Endothelial cell of umbilical vein (primary cell): Measurements from ENCODE around the gene HIPK4. TPM values are rescaled to one million over a fixed set of nuclear protein-coding genes. Genes with fewer than 3 reads are reported as not detected.
A peak's percentile ranks its signal among the peaks of the same experiment; 100 is the strongest.

ENCODE experiments used
- BruUV-seq: library from RNA; stranded (reverse); fragments of 400-500 nt; replicated peaks from 2 replicates; lab custom pipeline; 2021; lab: Mats Ljungman, UMichigan
- CTCF ChIA-PET: fragments of 300-600, 350-600 bp; sonication (Branson Sonifier 250); formaldehyde crosslinking; loops from one replicate; lab custom pipeline; 2021; ENCODE audit warnings: antibody characterized with exemption, inconsistent platforms; lab: Charles Lee
- POLR2A ChIA-PET: fragments of 300-600, 350-600 bp; sonication (Branson Sonifier 250); formaldehyde crosslinking; loops from one replicate; lab custom pipeline; 2021; ENCODE audit warnings: antibody characterized with exemption, inconsistent platforms; lab: Charles Lee
- DNase-seq: peaks from one replicate; pipeline ENCODE4 v3.0.0-alpha.2; 2011; ENCODE audit warnings: low read depth, low spot score
- FAIRE-seq: peaks from 2 replicates; lab custom pipeline; 2011; peaks lifted over from hg19 to GRCh38; lab: Jason Lieb, UNC
- H2AFZ ChIP-seq: 2 replicates; pipeline ENCODE4 v1.6.0; 2012; ENCODE audit warnings: low read depth, low read length, control low read depth, inconsistent platforms
- H3K27ac ChIP-seq: 2 replicates; pipeline ENCODE4 v1.5.1; 2011; ENCODE audit warnings: low read depth, mild to moderate bottlenecking, control low read depth, low read length, moderate library complexity; ENCODE audit not compliant: insufficient read depth
- H3K27me3 ChIP-seq, 2 experiments: 2 replicates each; pipeline versions ENCODE4 v1.6.0 to v1.6.1; 2011; ENCODE audit warnings: low read length in 2 of 2, mixed read lengths in 1 of 2; ENCODE audit not compliant: control insufficient read depth in 2 of 2, insufficient read depth in 2 of 2
- H3K36me3 ChIP-seq, 2 experiments: 2 replicates in 1 of 2; 3 replicates in 1 of 2; pipeline ENCODE4 v1.5.1; 2011; ENCODE audit warnings: low read length in 2 of 2, mild to moderate bottlenecking in 1 of 2, moderate library complexity in 1 of 2; ENCODE audit not compliant: control insufficient read depth in 2 of 2, insufficient read depth in 2 of 2; ENCODE audit errors: extremely low read depth in 1 of 2
- H3K4me1 ChIP-seq: 3 replicates; pipeline ENCODE4 v1.5.1; 2011; ENCODE audit warnings: mild to moderate bottlenecking, low read length; ENCODE audit not compliant: control insufficient read depth, insufficient read depth; ENCODE audit errors: extremely low read depth
- H3K4me2 ChIP-seq: 2 replicates; pipeline ENCODE4 v1.6.1; 2011; ENCODE audit warnings: low read length, control low read depth, mixed read lengths; ENCODE audit not compliant: insufficient read depth
- H3K4me3 ChIP-seq, 3 experiments: fragments of 200-600 bp in 1 of 3; sonication (generic), shearing (Covaris generic) in 1 of 3; replicated peaks in 1 of 3; 2 replicates each; pipeline ENCODE4 v1.5.1; 2011 to 2016; ENCODE audit warnings: control low read depth in 3 of 3, low read length in 3 of 3, mild to moderate bottlenecking in 2 of 3, inconsistent platforms in 1 of 3, low read depth in 1 of 3, moderate library complexity in 1 of 3; ENCODE audit not compliant: insufficient read depth in 1 of 3
- H3K79me2 ChIP-seq: 2 replicates; pipeline ENCODE4 v1.6.0; 2012; ENCODE audit warnings: low read length, inconsistent platforms; ENCODE audit not compliant: control insufficient read depth, insufficient read depth
- H3K9ac ChIP-seq: replicated peaks from 2 replicates; pipeline ENCODE3; 2011; ENCODE audit warnings: low read length, control low read depth; ENCODE audit not compliant: insufficient read depth; ENCODE audit errors: extremely low read depth
- H3K9me1 ChIP-seq: replicated peaks from 3 replicates; pipeline ENCODE4 v1.6.0; 2011; ENCODE audit warnings: mild to moderate bottlenecking, low read length; ENCODE audit not compliant: control insufficient read depth, insufficient read depth; ENCODE audit errors: extremely low read depth
- H3K9me3 ChIP-seq: replicated peaks from 2 replicates; pipeline ENCODE4 v1.5.1; 2012; ENCODE audit warnings: low read length, inconsistent platforms; ENCODE audit not compliant: control insufficient read depth, insufficient read depth
- H4K20me1 ChIP-seq: replicated peaks from 2 replicates; pipeline ENCODE3; 2011; ENCODE audit warnings: mild to moderate bottlenecking, low read length; ENCODE audit not compliant: control insufficient read depth, insufficient read depth; ENCODE audit errors: extremely low read depth
- CTCF ChIP-seq, 2 donors: IDR thresholded peaks; 1 replicate in 1 of 2; 2 replicates in 1 of 2; pipeline ENCODE4 v1.5.1; 2011; ENCODE audit warnings: low read length in 2 of 2, mild to moderate bottlenecking in 2 of 2, moderate library complexity in 2 of 2, control low read depth in 1 of 2, inconsistent platforms in 1 of 2, low read depth in 1 of 2; ENCODE audit not compliant: insufficient read depth in 1 of 2; ENCODE audit errors: extremely low read depth in 1 of 2
- EZH2 ChIP-seq: IDR thresholded peaks from 2 replicates; pipeline ENCODE4 v1.6.1; 2012; ENCODE audit warnings: borderline replicate concordance, low read depth, mild to moderate bottlenecking, moderate library complexity, low read length, inconsistent platforms; ENCODE audit not compliant: severe bottlenecking
- FOS ChIP-seq: IDR thresholded peaks from 2 replicates; pipeline ENCODE4 v1.6.1; 2011; ENCODE audit warnings: mild to moderate bottlenecking, low read length, moderate library complexity, borderline replicate concordance; ENCODE audit not compliant: insufficient read depth
- GATA2 ChIP-seq: IDR thresholded peaks from 2 replicates; pipeline ENCODE4 v1.7.0; 2011; ENCODE audit warnings: low read depth, mild to moderate bottlenecking, moderate library complexity, mixed read lengths, low read length; ENCODE audit not compliant: insufficient read length, insufficient read depth
- JUN ChIP-seq: IDR thresholded peaks from 2 replicates; pipeline ENCODE4 v1.6.1; 2011; ENCODE audit warnings: borderline replicate concordance, low read depth; ENCODE audit not compliant: insufficient read length, insufficient read depth
- MAX ChIP-seq: IDR thresholded peaks from 2 replicates; pipeline ENCODE4 v1.6.1; 2011; ENCODE audit not compliant: insufficient read depth, insufficient read length
- MYC ChIP-seq: IDR thresholded peaks from one replicate; pipeline ENCODE4 v1.6.1; 2011; ENCODE audit warnings: mild to moderate bottlenecking, low read depth, low read length
- POLR2A ChIP-seq: IDR thresholded peaks from 2 replicates; pipeline ENCODE4 v1.6.1; 2012; ENCODE audit warnings: low read depth, mild to moderate bottlenecking, control low read depth, low read length
- POLR2AphosphoS5 ChIP-seq: IDR thresholded peaks from 2 replicates; pipeline ENCODE4 v1.6.1; 2012; ENCODE audit warnings: low read depth, mild to moderate bottlenecking, control low read depth, low read length, moderate library complexity; ENCODE audit not compliant: insufficient read depth
- dilution Hi-C: fragments of 300-500 bp; cut with MboI; formaldehyde crosslinking; loops from one replicate; pipeline ENCODE4 v1.15.0; 2019; ENCODE audit warnings: low sequenced_read_pairs; ENCODE audit not compliant: extremely low pct_ligation_motif_present
- intact Hi-C: fragments of 100-400 bp; cut with micrococcal nuclease; formaldehyde crosslinking; loops from one replicate; pipeline ENCODE4 v1.10.0; 2022
- polyA plus RNA-seq, 4 experiments: library from polyadenylated mRNA; depleted of rRNA in 3 of 4; stranded (reverse) in 3 of 4; unstranded in 1 of 4; fragments of >200 nt; gene quantifications; 2 replicates each; pipeline versions ENCODE4 v1.2.1 to v1.2.3, GENCODE V29; 2011 to 2012; ENCODE audit warnings: missing spikeins in 1 of 4
- total RNA-seq: library from RNA; stranded (reverse); gene quantifications from 2 replicates; pipeline ENCODE4 v1.2.3, GENCODE V29; 2021

HIPK4 gene
- total and polyA plus RNA-seq, 2 donors (not counting 3 experiments of a cell fraction or from before 2014, with no cell fraction given): 0.12 TPM; not detected in 1

DNA sequence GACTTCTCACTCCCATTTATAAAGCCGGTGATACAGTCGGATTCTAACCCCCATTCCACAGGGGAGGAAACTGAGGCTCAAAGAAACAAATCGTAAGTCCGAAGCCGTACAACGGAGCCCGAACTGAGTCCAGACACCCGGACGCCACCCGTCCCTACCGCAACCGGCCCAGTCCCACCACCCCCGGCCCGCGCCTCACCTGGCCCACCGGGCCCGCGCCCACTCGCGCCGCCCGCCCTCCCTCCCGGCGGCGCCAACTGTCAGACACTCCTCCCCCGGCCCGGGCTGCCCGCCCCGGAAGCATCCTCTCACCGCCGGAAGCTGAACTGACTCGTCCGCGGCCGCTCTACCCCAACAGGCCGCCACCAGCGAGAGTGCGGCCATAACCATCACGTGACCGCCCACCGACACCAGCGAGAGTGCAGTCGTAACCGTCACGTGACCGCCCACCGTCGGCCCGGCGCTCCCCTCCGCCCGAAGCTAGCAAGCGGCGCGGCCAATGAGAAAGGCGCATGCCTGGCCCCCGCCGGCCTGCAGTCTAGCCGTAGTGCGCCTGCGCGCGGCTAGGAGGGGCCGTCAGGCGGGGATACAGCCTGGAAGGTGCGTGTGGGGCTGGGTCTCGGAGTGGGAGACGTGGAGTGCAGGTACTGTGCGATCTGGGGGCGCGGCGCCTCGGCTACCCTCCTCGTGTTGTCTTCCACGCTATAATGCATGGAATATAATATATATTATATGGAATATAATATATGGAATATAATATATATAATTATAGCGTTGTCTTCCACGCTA, 41.7 kb downstream of the HIPK4 start, which contains the start of the genes C19orf47 and PLD3:
TSS of gene C19orf47 (minus strand) at position 273 of the 789 bp plus-strand sequence. CDS start 6,540 bp downstream, outside the sequence.
TSS of gene PLD3 (plus strand) at position 571 of the 789 bp plus-strand sequence. CDS start 17,789 bp downstream, outside the sequence.
- Histone ChIP-seq H3K79me2 (peaks cover 33% of the 10 kb centered on the region), H3K4me3 (peak within 1 kb of the TSS; percentile 65 to 98 (median 95)), H3K27ac (peak within 1 kb of the TSS; percentile 83), H2AFZ (peak within 1 kb of the TSS; percentile 93), H3K9me1 (no peaks in the 10 kb centered on the region), H4K20me1 (no peaks in the 10 kb centered on the region), H3K36me3 (no peaks in the 10 kb centered on the region), H3K9ac (peak within 1 kb of the TSS; percentile 94), H3K27me3 (no peaks in the 10 kb centered on the region), H3K4me2 (peak within 1 kb of the TSS; percentile 97), H3K9me3 (no peaks in the 10 kb centered on the region), H3K4me1 (peaks cover 13% of the 10 kb centered on the region)
- dilution Hi-C loops (no loop called here), intact Hi-C loops (loop anchor here (1.0 to 5.0 kb wide), 6 partner anchors 54 to 249 kb away; partner anchors contain the start of genes AKT2, BLVRB and SPTBN4)
- POLR2A ChIA-PET: interaction anchor here (0.7 to 0.9 kb wide), 5 partner anchors 11 to 1708 kb away, joined by 3 to 6 read pairs (median 5); no protein-coding TSS in a partner anchor
- peak; percentile 98 for TF ChIP-seq POLR2A
- TF ChIP-seq FOS: no peak
- no peak for TF ChIP-seq EZH2
- TF ChIP-seq JUN: no peak
- TF ChIP-seq POLR2AphosphoS5: peak; percentile 90
- TF ChIP-seq MAX: peak; percentile 100
- no peak for TF ChIP-seq CTCF (IDR thresholded peaks at IDR 0.05; ENCODE audit: extremely low read depth in 1 of 2, insufficient read depth in 1 of 2, low read depth in 1 of 2, low read length in 2 of 2)
- no peak for TF ChIP-seq MYC
- no peak for TF ChIP-seq GATA2
- no TSS peak for BruUV-seq
- FAIRE-seq: peak; percentile 96
- CTCF ChIA-PET: interaction anchor here (0.8 to 2.0 kb wide), 6 partner anchors 10 to 251 kb away, joined by 3 to 8 read pairs (median 3); no protein-coding TSS in a partner anchor
- DNase-seq: peak; percentile 99
